HFF-Myc (cell line): Measurements from ENCODE around the gene NDUFB3.
"Not testable (repeated sequence)": the region's sequence is repeated elsewhere in the genome, so short reads cannot be mapped to it uniquely, and the experiment has no call there.

ENCODE experiments used
- DNase-seq: peaks from one replicate; pipeline ENCODE4 v3.0.0-alpha.2; 2011; ENCODE audit warnings: low read depth; ENCODE audit errors: extremely low read depth
- H3K4me3 ChIP-seq: replicated peaks from 2 replicates; pipeline ENCODE4 v1.5.1; 2011; ENCODE audit warnings: low read depth, mild to moderate bottlenecking, control low read depth, low read length
- CTCF ChIP-seq: IDR thresholded peaks from 2 replicates; pipeline ENCODE4 v1.5.1; 2012; ENCODE audit warnings: mild to moderate bottlenecking, low read depth, low read length, control low read depth; ENCODE audit errors: missing control alignments

NDUFB3 gene

GRCh38 chr2:201071479-201072200 lies at the start of gene NDUFB3, which contains the start of gene HYCC2:
Gene NDUFB3, plus strand, starts transcription at chr2:201072001. Its CDS starts 6,882 bp downstream, at chr2:201078883.
Gene HYCC2, minus strand, starts transcription at chr2:201071671. Its CDS starts 47,662 bp downstream, at chr2:201024009.
- peak within 1 kb of the TSS; percentile 54 for H3K4me3 ChIP-seq
- TF ChIP-seq CTCF, result peak; percentile 12
- DNase-seq, result peak; percentile 86

- DNase-seq, result no peak
- no peak overlapping the region for H3K4me3 ChIP-seq
- TF ChIP-seq CTCF, result no peak
Measured at GRCh38 chr2:201024518-201024917, 47.3 kb upstream of the NDUFB3 start.

- not testable (repeated sequence) for H3K4me3 ChIP-seq, DNase-seq
Measured at GRCh38 chr2:201034355-201034754, 37.4 kb upstream of the NDUFB3 start.

- not testable (repeated sequence) for DNase-seq
Measured at GRCh38 chr2:201038361-201038760, 33.4 kb upstream of the NDUFB3 start.

GRCh38 chr2:201038855-201039254 lies 32.9 kb upstream of the NDUFB3 start:
- no peak for TF ChIP-seq CTCF
- no peak overlapping the region for H3K4me3 ChIP-seq
- no peak for DNase-seq

More at GRCh38 chr2:201038361-201038760, 33.4 kb upstream of the NDUFB3 start:
- H3K4me3 ChIP-seq, result not testable (repeated sequence)

- H3K4me3 ChIP-seq, result no peak overlapping the region
- no peak for TF ChIP-seq CTCF
- no peak for DNase-seq
Measured at GRCh38 chr2:201040867-201041628, 30.8 kb upstream of the NDUFB3 start.

- not testable (repeated sequence) for DNase-seq, H3K4me3 ChIP-seq
Measured at GRCh38 chr2:201042451-201042850, 29.4 kb upstream of the NDUFB3 start.

- H3K4me3 ChIP-seq, DNase-seq: not testable (repeated sequence)
Measured at GRCh38 chr2:201043050-201043449, 28.8 kb upstream of the NDUFB3 start.

- DNase-seq, result no peak
- no peak overlapping the region for H3K4me3 ChIP-seq
- TF ChIP-seq CTCF, result no peak
Measured at GRCh38 chr2:201046881-201047280, 24.9 kb upstream of the NDUFB3 start.
